ENCODE measurements around the gene RPH3AL.

GRCh38 chr17:337453-337852 is 15.2 kb downstream of the RPH3AL start:
- TF ChIP-seq CEBPZ (IDR thresholded peaks at IDR 0.05; ENCODE audit: low read depth, low read length) (no peak), RFX5 (IDR thresholded peaks at IDR 0.05; ENCODE audit: low read depth, low read length) (no peak), CTCF (IDR thresholded peaks at IDR 0.05 in 2 of 3, conservative IDR thresholded peaks at IDR 0.05 in 1 of 3; ENCODE audit: control insufficient read depth in 2 of 3, extremely low read depth in 1 of 3, insufficient read depth in 1 of 3, low read depth in 3 of 3, low read length in 3 of 3) (no peak), EZH2 (IDR thresholded peaks at IDR 0.05; ENCODE audit: borderline replicate concordance, control insufficient read depth, low read depth, low read length) (no peak), CHD4 (IDR thresholded peaks at IDR 0.05) (no peak)
